ENCODE data around the gene PBX3.

GRCh38 chr9:125759764-125760129 lies 12.6 kb downstream of the PBX3 start:
- no peak for TF ChIP-seq POLR2A (IDR thresholded peaks at IDR 0.05)
- TF ChIP-seq CTCF (IDR thresholded peaks at IDR 0.05), result no peak
